DMS114 treated with DMSO at 0.1 percent for 48 hours (cell line): Measurements from ENCODE around the gene LBHD1.
"Not testable (repeated sequence)": the region's sequence is repeated elsewhere in the genome, so short reads cannot be mapped to it uniquely, and the experiment has no call there.

ENCODE experiments used
- DNase-seq: peaks from one replicate; lab custom pipeline; 2025; ENCODE audit not compliant: unreplicated experiment; lab: John Stamatoyannopoulos, UW

LBHD1 gene

DNA sequence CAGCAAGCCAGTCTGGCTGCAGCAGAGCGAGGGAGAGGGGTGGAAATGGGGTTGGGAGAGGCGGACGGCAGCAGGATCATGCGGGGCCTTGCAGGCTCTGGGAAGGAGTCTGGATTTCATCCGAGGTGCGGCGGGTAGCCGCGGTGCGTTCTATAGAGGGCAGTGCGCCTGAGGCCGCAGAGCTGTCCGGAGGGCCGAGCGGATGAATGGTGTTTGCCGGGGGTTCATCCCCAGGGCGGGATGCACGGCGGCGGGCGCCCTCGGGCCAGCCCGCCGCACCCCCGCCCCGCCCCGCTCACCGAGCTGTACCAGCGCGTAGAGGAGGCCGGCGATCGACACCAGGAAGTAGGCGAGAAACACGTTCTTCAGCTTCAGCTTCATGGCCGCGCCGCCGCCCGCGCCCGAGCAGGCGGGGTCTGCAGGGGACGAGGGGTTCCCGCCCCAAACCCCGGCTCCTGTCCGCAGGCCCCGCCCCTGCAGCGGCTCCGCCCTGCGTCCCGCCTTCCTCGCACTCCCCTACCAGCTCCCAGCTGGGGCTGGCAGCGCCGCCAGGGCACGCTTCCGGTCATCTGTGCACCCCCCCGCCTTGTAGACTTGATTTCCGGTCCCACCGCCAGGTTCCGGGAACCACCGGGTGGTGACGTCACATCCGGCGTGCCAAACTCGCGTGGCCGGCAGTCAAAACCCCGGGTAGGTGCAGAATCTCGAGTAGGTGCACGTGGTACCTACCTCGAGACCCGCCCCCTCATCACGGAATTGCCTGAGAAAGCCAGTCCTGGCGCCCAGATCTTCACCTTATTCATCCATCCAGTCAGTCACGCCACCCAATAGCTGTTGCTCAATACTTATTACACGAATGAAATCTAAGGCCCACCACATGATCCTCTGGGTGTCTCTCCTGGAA lies 50.2 kb downstream of the LBHD1 start, which contains the start of gene B3GAT3:
Gene B3GAT3, minus strand, starts transcription at position 420 of the 904 bp plus-strand sequence. Its CDS starts 39 bp downstream, at position 381.
- DNase-seq = peak; percentile 97

DNA sequence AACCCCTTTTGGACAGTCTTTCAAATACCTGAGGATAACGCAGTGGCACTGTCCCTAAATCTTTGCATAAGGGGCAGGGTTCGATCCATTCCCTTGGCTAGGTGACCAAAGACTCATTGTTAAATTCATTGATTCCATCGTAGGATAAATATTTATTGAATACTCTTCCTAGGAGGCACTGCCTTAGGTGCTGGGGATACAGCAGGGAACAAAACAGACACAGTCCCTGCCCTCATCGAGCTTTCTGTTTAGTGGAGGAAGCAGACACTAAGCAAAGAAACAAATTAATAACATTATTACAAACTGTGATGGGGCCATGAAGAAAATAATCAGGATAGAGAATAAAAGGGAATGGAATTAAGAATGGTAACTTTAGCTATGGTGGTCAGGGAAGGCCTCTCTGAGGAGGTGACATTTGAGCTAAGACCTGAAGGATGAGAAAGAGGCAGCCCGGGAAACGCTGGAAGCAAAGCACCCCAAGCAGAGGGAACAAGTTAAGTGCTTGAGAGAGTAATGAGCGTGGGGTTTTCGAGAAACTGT lies 51.0 kb downstream of the LBHD1 start:
- no peak for DNase-seq

DNA sequence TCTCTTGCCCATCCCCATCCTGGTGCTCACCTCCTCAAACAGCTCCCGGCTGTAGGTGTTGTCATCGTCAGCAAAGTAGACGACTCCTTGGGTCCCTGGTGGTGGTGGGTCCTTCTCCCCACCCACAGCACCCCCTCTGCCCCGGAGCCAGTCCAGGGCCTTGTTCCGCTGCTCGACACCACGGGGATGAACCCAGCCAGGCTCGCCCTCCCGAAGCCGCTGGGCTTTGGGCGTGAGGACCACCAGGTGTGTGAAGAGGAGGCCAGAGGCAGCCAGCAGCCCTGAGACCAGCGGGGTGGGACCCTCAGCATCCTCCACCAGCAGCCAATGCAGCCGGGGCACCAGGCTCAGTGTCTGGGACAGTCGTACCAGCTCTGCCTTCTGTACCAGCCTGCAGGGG lies 55.1 kb downstream of the LBHD1 start:
- not testable (repeated sequence) for DNase-seq

DNA sequence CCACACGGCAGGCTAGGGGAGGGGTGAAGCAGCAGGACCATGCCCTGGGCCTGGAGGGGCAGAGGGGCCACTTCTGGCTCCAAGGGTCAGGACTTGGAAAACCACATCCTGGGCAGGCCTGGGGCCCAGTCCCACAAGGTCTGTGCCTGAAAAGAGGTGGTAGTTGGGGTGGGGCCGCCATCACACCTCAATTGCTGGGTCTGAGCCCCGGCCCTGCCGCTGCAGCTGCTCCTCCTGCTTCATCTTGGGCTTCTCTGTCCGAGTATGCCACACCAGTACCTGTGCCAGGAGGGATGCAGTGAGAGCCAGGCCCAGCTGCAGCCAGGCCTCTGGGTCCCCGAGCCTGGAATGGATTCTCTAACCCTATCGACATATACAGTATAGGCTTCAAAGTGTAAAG lies 56.5 kb downstream of the LBHD1 start:
- DNase-seq = no peak

DNA sequence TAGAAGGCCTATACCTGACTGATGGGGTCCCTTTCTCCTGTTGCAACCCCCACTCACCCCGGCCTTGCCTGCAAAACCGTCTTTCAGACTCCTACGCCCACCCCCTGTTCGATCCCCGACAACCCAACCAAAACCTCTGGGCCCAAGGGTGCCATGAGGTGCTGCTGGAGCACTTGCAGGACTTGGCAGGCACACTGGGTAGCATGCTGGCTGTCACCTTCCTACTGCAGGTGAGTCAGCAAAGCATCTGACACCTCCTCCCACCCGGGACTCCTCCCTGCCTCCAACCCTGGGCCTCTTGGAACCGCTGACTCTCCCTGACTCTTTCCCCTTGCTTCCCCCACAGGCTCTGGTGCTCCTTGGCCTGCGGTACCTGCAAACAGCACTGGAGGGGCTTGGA lies 57.8 kb downstream of the LBHD1 start:
- no peak for DNase-seq

DNA sequence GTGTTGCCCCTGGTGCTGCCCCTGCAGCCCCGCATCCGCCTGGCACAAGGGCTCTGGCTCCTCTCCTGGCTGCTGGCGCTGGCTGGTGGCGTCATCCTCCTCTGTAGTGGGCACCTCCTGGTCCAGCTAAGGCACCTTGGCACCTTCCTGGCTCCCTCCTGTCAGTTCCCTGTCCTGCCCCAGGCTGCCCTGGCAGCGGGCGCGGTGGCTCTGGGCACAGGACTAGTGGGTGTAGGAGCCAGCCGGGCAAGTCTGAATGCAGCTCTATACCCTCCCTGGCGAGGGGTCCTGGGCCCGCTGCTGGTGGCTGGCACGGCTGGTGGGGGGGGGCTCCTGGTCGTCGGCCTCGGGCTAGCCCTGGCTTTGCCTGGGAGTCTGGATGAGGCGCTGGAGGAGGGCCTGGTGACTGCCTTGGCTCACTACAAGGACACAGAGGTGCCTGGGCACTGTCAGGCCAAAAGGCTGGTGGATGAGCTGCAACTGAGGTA lies 58.7 kb downstream of the LBHD1 start:
- DNase-seq = no peak
